Measurements from ENCODE around the gene CMIP. TPM values are rescaled to one million over a fixed set of nuclear protein-coding genes. Genes with fewer than 3 reads are reported as not detected.
A peak's percentile ranks its signal among the peaks of the same experiment; 100 is the strongest.

CMIP gene
- total and polyA plus RNA-seq, 10 of the 15 experiments (the other 5 are each of a cell fraction or from before 2014, with no cell fraction given) = 1.2 to 43.2 (median 4.4) TPM

DNA sequence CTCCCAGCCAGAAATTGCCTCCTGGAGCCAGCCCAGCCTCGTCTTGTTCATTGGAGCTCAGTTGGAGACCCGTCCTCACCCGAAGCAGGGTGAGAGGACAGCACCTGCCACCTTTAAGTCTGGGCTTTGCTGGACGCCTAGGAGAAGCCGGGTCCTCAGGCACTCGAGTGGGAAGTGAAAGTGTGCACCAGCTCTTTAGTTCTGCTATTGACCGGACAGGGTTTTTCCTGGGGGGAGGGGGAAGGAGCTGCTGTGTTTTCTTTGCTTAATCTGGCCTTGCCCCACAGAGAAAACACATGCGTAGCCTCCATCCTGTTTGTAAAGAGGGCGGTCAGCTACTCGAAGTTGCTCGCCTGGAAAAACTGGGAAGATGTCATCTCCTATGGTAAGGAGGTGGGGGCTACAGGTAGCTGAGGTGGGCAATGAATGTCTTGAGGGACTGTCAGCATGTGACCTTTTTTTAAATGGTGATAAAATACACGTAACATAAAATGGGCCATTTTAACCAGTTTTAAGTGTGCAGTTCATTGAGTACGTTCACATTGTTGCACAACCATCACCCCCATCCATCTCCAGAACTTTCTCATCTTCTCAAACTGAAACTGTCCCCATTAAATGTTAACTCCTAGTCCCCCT lies 34.4 kb downstream of the CMIP start (continued):
- TF ChIP-seq HCFC1 (IDR thresholded peaks at IDR 0.05; ENCODE audit: low read length) (no peak), ATF7 (IDR thresholded peaks at IDR 0.05; ENCODE audit: low read depth) (peak; percentile 53; the same call in 1 of the 2 replicates), NR2C2 (IDR thresholded peaks at IDR 0.05; ENCODE audit: borderline replicate concordance, control insufficient read depth, insufficient read length, low read depth) (no peak), ZBED1 (IDR thresholded peaks at IDR 0.05; ENCODE audit: borderline replicate concordance) (0 out of 2 replicates have a peak, but pooled peaks have one; percentile 30), CBX5 (IDR thresholded peaks at IDR 0.05; ENCODE audit: low read depth) (no peak; the same call in 1 of the 2 replicates), EGR1 (IDR thresholded peaks at IDR 0.05; ENCODE audit: borderline replicate concordance in 1 of 2, low read depth in 2 of 2, low read length in 2 of 2) (peak in 1 of 2 experiments; percentile 57; a peak in 1 of 3 replicates), GABPA (IDR thresholded peaks at IDR 0.05; ENCODE audit: low read depth) (no peak), PAX8 (IDR thresholded peaks at IDR 0.05) (no peak), RELA (IDR thresholded peaks at IDR 0.05; ENCODE audit: borderline replicate concordance, partially characterized antibody) (peak; percentile 91), SMC3 (IDR thresholded peaks at IDR 0.05; ENCODE audit: borderline replicate concordance, low read length) (peak; percentile 12; the same call in 1 of the 2 replicates), BCL11A (IDR thresholded peaks at IDR 0.05; ENCODE audit: low read depth, low read length) (peak; percentile 82), SMAD1 (IDR thresholded peaks at IDR 0.05; ENCODE audit: low read depth, partially characterized antibody) (peak; percentile 54), TCF12 (IDR thresholded peaks at IDR 0.05; ENCODE audit: low read depth, low read length) (peak; percentile 84), SP1 (IDR thresholded peaks at IDR 0.05; ENCODE audit: low read depth, low read length) (peak; percentile 77), RCOR1 (conservative IDR thresholded peaks at IDR 0.05; ENCODE audit: low read depth, low read length) (no peak), MTA2 (IDR thresholded peaks at IDR 0.05; ENCODE audit: low read depth) (peak; percentile 76), MYC (IDR thresholded peaks at IDR 0.05; ENCODE audit: insufficient read depth, insufficient read length, insufficient replicate concordance, low read length, severe bottlenecking) (no peak), BHLHE40 (IDR thresholded peaks at IDR 0.05; ENCODE audit: borderline replicate concordance in 1 of 2, low read depth in 2 of 2, low read length in 1 of 2) (peak; percentile 53 to 78; a peak in 2 of 4 replicates), CEBPB (IDR thresholded peaks at IDR 0.05; ENCODE audit: borderline replicate concordance in 1 of 2, low read depth in 2 of 2, low read length in 2 of 2) (no peak), SIN3A (IDR thresholded peaks at IDR 0.05; ENCODE audit: low read depth, low read length) (no peak), RUNX3 (IDR thresholded peaks at IDR 0.05; ENCODE audit: low read length) (peak; percentile 79), ETV6 (conservative IDR thresholded peaks at IDR 0.05 in 1 of 2, IDR thresholded peaks at IDR 0.05 in 1 of 2; ENCODE audit: borderline replicate concordance in 1 of 2, low read depth in 1 of 2) (peak in 1 of 2 experiments; percentile 86; a peak in 2 of 4 replicates), POLR2AphosphoS5 (IDR thresholded peaks at IDR 0.05; ENCODE audit: low read length) (peak; percentile 70), POLR2A (IDR thresholded peaks at IDR 0.05; ENCODE audit: low read depth, low read length) (peak; percentile 46), MEF2B (IDR thresholded peaks at IDR 0.05; ENCODE audit: partially characterized antibody, poor library complexity, severe bottlenecking) (peak; percentile 37), TAF1 (IDR thresholded peaks at IDR 0.05; ENCODE audit: borderline replicate concordance, low read depth, low read length) (peak; percentile 66; the same call in 1 of the 2 replicates), MEF2A (IDR thresholded peaks at IDR 0.05; ENCODE audit: insufficient read depth, low read depth, low read length) (peak; percentile 69; the same call in 1 of the 2 replicates), SUZ12 (IDR thresholded peaks at IDR 0.05; ENCODE audit: unreplicated experiment) (no peak)
- TF ChIP-seq, protein P1, sequence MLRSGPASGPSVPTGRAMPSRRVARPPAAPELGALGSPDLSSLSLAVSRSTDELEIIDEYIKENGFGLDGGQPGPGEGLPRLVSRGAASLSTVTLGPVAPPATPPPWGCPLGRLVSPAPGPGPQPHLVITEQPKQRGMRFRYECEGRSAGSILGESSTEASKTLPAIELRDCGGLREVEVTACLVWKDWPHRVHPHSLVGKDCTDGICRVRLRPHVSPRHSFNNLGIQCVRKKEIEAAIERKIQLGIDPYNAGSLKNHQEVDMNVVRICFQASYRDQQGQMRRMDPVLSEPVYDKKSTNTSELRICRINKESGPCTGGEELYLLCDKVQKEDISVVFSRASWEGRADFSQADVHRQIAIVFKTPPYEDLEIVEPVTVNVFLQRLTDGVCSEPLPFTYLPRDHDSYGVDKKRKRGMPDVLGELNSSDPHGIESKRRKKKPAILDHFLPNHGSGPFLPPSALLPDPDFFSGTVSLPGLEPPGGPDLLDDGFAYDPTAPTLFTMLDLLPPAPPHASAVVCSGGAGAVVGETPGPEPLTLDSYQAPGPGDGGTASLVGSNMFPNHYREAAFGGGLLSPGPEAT (IDR thresholded peaks at IDR 0.05; ENCODE audit: low read depth) = peak; percentile 96
- TF ChIP-seq, protein P2, sequence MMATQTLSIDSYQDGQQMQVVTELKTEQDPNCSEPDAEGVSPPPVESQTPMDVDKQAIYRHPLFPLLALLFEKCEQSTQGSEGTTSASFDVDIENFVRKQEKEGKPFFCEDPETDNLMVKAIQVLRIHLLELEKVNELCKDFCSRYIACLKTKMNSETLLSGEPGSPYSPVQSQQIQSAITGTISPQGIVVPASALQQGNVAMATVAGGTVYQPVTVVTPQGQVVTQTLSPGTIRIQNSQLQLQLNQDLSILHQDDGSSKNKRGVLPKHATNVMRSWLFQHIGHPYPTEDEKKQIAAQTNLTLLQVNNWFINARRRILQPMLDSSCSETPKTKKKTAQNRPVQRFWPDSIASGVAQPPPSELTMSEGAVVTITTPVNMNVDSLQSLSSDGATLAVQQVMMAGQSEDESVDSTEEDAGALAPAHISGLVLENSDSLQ (IDR thresholded peaks at IDR 0.05) = no peak

Measured in GM12878 (cell line).